HG03196 (cell line): ENCODE measurements around the gene ASXL3.

Source experiments
- ATAC-seq: cut with Tn5 transposase; IDR thresholded peaks from one replicate; pipeline ENCODE4 v1.9.1; 2021; ENCODE audit not compliant: unreplicated experiment

Gene ASXL3

DNA sequence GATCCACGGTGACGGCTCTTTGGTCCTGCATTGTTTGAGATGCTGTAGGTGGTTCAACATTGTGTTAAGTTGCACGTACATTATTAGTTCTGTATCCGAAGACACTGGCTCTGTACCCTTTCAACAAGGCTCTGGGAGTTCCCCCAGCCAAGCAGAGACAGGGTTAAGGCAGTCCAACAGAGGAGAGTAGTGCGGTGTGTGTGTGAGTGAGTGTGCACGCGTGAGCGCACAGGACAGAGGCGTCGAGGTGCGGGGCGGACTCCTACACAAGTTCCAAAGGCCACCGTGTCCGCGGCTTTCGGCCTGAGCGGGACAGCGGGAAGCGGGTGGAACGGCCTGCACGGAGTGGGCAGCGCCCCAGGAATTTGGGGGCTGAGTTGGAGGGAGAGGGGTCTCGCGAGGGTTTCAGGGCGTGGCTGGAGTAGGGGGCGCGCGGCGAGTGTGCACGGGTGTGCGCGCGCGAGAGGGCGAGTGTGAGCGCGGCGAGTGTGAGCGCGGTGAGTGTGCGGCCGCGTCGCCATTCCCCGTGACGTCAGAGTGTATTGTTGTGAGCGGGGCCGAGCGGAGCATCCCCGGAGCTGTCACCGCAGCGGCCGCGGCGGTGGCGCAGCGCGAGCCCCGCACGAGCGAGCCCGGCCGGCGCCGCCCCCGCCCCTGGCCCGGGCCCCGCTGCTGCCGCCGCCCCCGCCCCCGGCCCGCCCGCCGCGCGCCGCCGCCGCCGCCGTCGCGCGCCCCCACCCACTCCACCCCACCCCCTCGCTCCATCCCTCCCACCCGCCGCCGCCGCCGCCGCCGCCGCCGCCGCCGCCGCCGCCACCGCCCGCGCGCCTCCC, at the start of gene ASXL3:
TSS of gene ASXL3 (plus strand) at position 535 of the 833 bp plus-strand sequence. CDS start 413 bp downstream, outside the sequence.
- no peak for ATAC-seq

DNA sequence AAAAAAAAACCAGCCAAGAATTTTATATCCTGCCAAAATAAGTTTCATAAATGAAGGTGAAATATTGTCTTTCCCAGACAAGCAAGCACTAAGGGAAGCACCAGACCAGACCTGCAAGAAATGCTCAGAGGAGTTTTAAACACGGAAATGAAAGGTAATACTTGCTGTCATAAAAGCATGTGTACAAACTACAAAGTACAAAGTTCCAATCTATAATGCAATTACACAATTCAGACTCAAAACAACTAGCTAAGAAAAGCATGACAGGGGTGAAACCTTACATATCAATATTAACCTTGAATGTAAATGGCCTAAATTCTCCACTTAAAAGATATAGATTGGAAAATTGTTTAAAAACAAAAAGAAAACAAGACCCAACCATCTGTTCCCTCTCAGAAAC, 45.0 kb upstream of the ASXL3 start:
- no peak for ATAC-seq

DNA sequence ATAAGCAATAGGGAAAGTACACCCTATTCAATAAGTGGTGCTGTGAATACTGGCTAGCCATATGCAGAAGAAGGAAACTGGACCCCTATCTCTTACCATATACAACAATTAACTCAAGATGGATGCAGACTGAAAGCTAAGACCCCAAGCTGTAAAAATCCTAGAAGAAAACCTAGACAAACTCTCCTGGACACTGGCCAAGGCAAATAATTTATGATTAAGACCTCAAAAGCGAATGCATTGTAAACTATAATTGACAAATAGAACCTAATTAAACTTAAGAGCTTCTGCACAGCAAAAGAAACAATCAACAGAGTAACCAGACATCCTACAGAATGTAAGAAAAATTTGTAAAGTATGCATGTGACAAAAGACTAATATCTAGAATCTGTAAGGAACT, 41.1 kb upstream of the ASXL3 start:
- no peak for ATAC-seq

DNA sequence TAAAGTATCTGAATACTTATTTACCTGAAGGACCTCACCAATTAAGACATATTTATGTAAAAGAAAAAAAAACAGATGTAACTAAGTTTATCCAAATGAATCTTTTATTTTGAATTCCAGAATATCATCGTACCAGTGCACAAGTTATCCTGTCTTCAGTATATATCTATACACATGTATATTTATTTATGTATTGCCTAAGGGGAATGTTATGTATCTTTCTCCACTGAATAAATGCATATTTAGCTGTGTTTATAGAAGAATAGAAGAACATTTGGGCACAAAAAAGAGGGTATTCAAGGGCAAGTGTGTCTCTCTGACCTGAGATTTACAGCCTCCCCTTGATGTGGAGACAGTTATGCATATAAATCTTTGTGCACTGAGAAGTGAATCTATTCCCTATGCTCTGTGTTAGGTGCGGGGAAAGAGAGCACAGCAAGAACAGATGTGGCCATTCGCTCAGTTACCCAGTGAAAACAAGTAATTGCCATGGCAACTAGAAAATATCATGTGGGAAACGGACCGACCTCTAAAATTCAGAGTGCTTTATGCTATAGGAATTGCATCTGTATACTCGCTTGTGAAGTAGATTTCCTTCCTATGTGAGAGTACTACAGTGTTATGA, 39.5 kb upstream of the ASXL3 start:
- ATAC-seq: no peak

DNA sequence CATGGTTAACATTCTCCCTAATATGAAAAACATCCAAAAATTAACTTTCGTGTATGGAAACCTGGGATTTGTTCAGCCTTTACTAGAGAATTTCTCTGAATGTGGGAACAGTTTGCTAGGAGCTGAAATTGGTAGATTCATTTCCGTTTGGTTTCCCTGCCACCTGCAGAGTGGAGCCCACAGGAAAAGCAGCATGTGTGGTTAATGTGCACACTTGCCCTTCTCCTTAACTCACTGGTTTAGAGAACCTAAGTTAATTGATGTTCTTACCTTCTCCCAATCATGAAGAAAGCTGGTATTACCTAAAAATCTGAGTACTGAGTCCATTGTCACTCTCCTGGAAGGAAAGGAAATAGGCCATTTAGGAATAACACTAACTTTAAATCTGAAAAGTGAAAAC, 37.6 kb upstream of the ASXL3 start:
- no peak for ATAC-seq

DNA sequence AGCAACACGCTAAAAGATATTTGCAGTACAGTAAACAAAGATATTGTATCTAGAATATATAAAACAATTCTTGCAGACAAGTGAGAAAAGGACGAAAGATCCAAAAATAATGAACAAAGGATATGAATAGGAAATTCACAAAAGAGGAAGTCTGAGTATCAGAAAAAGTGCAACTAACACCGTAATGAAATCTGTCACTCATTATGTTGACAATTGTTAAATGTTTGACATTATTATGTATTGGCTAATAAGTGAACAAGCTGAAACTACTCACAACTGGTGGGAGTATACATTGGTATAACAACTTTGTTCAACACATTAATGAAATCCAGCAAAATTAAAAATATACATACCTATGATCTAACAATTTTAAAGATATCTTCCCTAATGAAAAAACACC, 36.7 kb upstream of the ASXL3 start:
- ATAC-seq: no peak

DNA sequence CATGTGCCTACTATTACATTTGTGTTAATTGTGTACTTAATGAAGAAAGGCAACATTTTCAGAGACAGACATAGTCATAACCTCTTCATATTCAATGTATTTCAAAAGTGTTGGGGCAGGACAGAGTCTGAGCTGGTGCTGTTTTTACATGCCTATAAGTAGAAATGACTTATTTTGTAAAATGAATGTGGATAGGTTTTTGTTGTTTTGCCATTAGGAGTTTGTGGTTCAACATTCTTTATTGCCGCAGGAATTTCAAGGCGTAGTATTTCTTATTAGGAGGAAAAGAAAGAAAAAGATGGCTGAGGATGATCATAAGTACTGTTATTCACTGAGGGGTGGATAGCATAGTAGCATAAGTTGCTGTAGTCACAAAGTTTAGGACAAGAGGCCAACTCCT, 21.2 kb upstream of the ASXL3 start:
- no peak for ATAC-seq

DNA sequence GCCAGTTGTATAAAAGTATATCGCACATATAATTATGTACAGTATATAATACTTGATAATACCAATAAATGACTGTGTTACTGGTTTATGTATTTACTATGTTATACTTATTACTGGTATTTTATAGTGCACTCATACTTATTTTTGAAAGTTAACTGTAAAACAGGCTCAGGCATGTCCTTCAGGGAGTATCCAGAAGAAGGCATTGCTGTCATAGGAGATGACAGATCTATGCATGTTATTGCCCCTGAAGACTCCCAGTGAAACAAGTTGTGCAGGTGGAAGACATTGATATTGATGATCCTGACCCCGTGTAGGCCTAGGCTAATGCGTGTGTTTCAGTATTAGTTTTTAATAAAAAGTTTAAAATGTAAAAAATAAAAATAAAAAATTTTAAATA, 20.3 kb upstream of the ASXL3 start:
- ATAC-seq: no peak

DNA sequence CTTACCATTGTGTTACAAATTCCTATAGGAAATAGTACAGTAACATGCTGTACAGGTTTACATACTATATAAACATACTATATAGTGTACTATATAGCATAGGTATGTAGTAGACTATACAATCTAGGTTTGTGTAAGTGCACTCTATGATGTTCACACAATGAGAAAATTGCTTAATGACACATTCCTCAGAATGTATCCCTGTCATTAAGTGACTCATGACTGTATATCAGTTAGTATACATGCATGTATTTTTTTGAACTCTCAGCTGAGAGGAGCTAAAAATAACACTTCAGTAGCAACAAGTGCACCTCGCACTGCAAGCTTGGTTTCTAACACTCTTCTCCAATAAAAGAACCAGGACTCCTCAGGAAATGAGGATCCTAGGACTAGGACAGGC, 19.5 kb upstream of the ASXL3 start:
- no peak for ATAC-seq

DNA sequence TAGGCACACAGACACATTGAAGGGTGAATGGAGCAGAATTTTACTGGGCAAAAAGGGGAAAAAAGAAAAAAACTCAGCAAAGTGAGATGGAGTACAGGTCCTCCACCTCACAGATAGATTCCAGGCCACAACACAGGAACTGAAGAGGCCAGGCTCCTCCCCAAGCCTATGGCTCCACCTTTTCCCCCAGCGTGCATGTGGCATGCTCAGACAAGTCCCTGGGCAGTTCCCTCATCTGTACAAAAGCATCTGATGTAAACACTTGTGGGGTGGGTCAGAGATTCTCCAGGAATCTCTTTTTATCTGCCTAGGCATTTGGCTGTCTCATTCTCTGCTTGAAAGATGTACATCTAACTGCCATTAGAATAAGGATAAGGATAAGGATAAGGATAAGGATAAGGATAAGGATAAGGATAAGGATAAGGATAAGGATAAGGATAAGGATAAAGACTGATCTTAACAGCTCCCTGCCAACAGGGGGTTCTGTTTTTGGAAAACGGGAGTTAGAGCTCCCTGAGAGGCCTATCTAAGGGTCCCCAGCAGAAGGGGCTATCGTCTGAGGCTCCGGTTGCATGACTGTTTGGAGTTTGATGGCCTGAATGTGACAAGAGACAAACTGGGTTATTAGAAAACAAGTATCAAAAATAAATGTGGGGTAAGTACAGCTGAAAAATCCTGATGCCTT, 17.2 kb upstream of the ASXL3 start:
- ATAC-seq: no peak

DNA sequence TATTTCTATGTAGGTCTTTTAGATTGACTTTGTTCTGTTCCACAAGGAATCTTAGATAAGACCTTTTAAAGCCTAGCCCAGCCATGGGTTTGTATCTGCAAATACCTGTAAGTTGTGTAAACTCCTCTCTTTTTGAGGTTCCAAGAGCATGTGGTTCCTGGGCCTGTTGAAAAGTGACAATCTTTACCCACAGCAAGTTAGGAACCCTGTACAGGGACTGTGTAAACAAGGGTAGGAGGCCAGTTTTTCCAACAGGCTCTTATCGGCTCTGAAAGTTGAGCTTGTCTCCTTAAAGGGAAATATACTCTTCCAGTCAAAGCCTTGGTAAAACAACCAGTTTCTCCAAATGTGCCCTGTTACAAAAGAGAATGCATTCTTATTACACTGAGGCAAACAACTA, 15.3 kb upstream of the ASXL3 start:
- no peak for ATAC-seq

DNA sequence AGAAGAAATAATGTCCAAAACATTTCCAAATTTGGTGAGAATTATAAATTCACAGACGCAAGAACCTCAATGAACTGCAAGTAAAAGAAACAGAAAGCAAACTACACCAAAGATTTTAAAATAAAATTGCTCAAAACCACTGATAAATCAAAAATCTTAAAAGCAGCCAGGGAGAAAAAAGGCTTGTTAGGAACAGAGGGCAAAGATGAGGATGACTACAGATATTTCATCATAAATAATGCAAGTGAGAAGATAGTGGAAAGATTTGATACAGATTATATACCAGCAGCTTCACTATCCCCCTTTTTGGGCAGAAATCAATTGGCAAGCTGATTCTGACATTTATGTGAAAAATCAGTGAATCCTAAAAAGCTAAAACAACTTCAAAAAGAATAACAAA, 10.3 kb upstream of the ASXL3 start:
- no peak for ATAC-seq

DNA sequence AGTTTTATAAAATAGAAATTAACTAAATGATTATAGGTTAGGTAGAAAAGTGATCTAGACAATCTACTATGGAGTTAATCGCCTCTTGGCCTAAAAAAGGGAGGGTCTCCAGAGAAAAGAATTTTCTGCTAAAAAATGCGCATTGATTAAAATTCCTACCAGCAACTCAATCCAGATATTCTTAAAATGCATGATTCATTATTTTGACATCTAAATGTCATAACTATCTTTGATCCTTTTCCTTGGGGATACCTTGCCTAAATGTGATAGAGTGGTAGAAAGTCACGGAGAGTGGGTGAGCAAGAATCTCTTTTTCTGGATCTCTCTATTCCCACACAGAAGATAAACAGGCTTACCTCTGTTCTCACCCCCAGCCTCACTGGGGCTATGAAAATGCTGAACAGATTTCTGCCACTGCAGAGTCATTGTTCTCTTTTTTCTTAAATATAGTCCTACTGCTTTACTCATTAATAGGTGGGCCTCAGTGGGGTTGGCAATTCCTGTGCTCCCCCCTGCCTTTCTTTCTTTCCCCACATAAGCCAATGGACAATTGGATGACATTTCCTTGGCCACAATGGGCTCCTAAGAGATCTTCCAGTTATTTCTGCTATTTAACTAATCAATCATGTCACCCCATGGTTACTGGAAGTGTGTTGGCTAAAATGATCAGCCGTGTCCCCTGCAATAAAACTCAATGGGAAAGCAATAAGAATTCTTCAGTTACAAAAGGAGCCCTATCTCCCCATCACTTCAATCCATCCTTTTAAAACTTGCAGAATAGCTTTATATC, 5.8 kb upstream of the ASXL3 start:
- ATAC-seq: no peak

DNA sequence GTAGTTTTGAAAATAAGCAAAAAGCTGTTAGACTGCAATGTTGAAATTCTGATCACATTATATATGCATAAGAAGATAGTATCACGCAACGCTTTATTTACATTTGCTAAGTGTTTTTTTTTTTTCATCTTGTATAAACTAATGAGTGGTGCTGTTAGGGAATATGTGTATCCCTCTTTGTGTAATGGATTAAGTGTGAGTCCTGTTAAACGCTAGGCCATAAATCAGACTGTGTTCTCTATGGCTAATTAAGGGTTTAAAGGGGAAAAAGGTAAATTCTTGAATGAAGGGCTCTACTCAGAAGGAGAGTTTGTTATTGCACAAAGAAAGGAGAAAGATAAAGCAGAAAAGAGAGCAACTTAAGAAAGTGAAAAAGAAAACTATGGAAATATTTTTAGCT, 4.8 kb upstream of the ASXL3 start:
- no peak for ATAC-seq

DNA sequence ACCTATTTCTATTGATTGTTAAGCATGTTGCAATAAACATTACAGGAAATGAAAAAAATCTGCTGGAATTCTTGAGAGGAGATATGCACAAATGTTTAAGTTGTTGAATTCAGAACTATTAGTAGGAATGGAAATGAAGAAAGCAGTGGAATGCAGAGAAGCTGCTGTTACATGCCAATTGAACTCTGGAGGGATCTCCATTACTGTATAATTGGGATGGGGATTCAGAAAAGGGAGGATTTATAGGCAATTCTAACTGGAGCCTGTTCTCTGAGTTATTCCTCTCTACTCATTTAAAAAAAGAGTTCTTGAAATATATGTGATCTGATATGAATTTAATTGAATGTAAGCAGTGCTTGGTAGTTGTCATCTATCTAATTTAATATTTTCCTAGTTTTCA, 2.6 kb upstream of the ASXL3 start:
- ATAC-seq: no peak

DNA sequence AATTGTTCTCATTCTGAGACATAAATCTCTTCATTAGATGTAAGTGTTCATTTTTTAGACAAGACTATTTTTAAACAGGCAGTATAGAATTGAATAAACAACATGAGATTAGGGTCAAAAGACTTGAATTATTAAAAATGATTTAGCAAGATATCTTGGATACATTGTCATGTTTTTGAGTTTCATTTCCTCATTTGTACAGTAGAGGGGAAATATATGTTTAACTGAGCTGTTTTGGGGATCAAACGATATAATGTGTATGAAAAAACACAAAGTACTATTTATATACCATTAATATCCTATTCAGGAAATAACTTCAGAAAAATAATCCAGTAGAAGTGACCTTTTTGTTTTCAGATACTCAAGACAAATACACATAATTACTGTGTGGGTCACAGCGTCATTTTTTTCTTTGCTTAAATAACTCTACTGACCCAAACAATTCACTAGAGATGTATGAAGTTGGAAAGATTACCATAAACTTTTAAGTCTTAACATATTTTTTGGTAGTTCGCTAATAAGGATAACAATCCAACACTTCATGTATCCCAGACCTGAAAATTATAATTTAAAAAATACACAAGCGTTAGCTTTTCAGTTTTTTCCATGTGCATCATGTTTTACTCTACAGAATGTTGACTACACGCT, 896 bp upstream of the ASXL3 start:
- no peak for ATAC-seq

DNA sequence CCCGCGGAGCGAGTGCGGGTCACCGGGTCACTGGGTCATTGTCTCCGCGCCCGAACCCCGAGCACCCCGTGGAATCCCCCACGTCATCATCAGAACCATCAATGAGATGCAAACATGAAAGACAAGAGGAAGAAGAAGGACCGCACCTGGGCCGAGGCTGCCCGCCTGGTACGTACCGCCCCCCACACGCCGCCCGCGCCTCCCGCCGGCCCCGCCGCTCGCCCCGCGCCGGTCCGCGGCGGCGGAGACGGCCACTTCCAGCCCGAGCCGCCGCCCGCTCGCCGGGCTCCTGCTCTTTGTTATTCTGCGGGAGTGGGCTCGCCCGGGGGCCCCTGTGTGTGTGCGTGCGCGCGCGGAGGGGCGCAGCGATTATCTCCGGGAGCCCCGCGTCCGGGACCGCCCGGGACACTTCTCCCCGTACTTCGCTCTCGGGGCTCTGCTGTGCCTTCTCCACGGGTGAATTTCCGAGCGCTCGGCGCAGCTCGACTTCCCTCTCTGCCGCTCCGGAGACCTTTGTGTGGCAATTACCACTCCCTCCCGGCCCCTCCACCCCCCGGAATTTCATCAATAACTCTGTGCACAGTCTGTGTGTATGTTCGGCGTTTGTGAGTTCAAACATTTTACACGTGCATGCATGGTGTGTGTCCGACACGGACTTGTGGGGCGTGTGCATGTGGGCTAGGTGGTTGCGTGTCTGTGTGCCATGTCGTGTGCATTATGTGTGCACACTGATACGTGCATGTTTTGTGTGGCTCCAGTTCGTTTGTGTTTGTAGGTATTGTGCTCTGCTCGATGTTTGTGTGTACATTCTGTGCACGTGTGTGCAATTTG, 714 bp downstream of the ASXL3 start:
- ATAC-seq: no peak

DNA sequence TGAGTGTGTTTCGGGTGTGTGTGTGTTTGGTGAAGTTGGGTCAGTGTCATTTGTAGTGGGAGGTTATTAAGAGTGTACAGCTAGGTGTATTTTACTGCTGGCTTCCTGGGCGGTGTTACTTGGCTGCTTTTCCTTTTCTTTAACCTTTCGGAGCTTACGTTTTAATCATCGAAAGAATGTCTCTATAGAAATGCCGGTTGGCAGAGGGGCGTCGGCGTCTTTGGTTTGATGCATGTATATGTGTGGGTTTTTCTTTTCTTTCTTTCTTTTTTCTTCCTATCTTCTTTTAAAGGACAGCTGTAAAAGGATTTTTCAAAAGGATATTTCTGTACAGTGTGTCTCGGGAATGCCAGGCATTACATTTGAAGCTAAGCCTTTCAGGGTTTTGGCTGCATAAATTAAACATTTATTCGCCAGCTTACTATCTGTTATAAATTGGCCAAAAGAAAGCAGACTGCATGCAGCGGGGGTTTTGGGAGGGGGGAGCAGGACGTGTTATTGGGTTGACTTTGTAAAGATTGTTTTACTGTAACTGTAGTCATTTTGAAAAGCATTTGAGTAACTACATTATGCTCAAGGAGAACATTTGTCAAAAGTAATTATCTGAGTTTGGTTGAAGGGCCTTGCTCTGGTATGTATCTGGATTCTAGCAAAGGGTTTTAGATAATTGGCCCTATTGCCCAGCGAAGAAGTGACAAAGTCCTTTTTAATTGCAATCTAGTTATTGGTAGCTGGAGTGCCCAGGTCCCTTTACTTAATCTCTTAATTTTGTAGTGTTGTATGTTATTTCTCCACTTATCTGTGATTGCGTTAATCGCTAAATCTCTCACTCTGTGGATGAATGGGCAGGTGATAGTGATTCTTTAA, 1.6 kb downstream of the ASXL3 start:
- ATAC-seq: no peak

DNA sequence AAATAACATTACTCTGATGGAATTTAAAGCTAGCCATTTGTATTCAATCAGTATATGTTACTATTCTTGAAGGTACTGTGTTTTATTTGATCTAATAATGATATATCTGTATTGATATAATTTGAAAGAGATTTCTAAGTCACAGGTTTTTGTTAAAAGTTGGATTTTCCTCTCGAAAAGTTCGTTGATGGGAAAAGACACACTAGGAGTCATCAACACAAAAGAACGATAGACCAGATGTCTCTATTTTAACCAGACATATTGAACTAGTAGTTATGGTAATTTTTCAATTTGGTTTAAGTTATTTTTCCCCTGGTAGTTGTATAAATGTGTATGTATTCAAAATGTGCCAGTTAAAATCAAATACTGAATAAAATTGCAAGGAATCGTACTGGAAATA, 2.5 kb downstream of the ASXL3 start:
- ATAC-seq: no peak
